HG03442 (cell line): ENCODE measurements around the gene ACTG1.

Experiments used
- ATAC-seq: cut with Tn5 transposase; IDR thresholded peaks from one replicate; pipeline ENCODE4 v1.9.1; 2021; ENCODE audit warnings: mild to moderate bottlenecking, moderate library complexity; ENCODE audit not compliant: unreplicated experiment

Gene ACTG1

DNA sequence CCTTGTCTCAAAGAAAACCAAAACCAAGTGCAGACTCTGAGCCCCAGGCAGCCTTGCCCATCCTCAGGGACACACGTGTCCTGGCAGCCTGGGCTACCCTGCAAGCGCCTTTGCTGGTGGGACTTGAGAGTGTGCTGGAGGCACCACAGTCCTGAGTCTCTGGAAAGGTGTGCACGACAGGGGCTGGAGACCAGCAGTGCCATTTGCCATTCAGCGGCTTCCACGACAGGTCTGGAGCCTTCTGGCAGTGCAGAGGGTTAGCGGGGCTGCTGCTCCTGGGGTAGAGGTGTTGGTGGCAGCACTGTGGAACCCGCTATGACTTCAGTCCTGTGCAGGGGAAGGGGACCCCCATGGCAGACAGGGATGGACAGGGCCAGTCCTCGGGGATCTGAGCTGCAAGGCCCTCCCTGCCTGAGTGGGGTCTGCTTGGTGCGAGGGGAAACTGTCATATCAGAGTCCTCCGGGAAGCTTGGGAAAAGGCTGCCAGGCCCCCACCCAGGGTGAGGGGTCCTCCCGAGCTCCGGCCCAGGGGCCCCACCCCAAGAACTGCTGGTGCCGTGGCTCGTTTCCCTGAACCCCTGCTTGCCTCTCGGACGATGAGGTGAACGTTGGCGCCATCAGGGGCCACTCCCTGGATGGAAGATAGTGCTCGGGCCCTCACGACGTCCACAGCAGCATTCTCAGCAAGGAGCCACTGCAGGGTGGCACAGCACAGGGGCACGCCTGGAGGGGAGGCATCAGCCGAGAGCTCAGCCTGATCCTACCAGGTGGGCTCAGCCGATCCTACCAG is 32.8 kb upstream of the ACTG1 start:
- ATAC-seq = no peak

DNA sequence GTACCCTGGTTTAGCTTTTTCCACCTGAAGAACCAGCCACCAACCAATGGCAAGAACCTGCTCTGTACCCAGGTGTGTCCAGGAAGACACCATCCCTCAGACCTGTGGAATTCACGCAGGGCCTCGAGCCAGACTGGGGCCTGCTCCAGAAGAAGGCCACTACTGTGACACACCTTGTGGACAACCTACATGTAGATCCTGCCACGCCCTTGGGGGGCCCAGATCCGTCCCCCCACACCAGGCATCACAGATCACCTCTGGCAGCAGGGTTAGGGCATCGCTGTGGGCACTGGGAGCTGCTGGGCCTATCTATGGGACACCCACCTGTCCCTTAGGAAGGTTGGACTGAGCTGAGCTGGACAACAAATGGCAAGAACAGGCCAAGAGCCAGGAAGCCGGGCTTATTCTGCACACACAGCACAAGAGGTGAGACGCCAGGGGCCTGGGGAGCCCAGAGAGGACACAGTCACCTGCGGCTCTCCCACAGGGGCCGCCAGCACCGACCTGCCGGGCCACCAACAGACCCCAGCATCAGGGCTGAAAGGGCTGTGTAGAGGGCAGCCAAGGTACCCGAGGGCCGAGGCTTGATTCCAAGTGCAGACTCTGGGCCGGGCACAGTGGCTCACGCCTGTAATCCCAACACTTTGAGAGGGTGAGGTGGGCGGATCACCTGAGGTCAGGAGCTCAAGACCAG is 31.8 kb upstream of the ACTG1 start:
- no peak for ATAC-seq

- ATAC-seq = no peak
These were observed 31.2 kb upstream of the ACTG1 start for GRCh38 chr17:81543756-81544155.

- no peak for ATAC-seq
These were observed 30.7 kb upstream of the ACTG1 start for GRCh38 chr17:81543339-81543675.

DNA sequence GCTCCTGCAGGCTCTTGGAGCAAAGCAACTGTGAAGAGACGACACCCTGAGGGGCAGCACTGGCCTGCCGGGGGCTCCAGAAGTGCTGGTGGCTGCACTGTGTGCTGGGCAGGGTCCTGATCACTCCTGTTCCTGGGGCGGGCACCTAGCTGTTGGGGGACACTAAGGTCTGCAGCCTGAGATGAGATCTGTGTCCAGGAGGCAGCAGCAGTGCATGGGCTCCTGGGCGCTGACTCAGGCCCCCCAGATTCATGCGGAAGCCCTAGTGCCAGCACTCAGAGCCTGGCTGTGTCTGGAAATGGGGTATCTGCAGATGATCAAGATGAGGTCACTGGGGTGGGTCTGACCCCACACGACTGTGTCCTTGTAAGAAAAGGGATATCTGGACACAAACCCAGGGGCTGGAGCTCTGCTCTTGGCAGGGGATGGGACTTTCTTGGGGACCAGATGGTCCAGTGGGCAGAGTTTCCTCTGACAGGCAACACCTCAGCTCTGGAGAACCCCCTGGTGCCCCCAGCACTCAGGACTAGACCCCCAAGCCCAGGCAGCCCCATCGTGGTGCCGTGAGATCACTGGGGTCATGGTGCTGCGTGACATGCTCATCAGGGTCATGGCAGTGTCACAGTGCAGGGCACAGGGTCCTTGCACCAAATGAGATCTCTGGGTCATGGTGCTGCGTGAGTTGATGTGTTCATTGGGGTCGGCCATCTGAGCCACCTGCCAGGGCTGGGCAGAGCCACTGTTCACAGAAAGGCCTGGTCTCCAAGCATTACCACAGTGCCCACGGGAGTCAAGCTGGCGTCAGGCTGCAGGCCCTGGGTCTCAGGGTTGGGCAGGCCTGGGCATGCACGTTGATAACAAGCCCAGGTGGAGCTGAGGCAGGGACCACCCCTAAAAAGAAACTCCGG is 30.1 kb upstream of the ACTG1 start:
- ATAC-seq = no peak

- ATAC-seq = no peak
These were observed 28.5 kb upstream of the ACTG1 start for GRCh38 chr17:81541123-81541522.

- no peak for ATAC-seq
These were observed 28.1 kb upstream of the ACTG1 start for GRCh38 chr17:81540676-81541027.

DNA sequence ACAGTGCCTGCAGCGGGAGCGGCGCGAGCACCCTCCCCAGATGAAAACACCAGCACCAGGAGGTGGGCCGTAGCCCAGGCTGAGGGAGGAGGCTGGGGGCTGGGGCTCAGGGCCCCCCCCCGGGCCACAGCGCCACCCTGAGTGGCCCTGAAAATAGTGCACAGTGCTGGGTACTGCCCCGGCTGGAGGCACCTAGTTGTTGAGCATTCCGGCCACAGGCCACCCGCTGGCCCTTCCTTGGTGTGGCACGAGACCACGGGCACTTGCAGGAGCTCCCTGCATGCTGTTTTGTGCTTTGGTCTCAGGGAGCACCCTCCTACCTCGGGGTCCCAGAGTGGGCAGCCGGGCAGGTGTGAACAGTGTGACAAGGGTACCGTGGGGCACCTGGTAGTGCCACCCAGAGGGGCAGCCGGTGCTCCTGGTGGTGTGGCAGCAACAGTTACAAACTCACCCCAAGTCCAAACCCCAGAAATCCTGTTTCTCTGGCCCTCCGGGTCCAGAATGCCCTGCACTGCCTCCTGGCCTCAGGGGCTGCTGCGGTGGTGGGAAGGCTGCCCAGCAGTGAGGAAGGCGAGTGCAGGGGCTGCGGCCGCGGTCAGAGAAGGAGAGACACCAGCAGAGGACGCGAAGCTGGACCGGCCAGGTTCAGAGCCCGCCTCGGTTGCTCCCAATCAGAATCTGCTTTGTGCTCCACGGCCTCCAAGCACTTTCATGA is 27.5 kb upstream of the ACTG1 start:
- no peak for ATAC-seq

DNA sequence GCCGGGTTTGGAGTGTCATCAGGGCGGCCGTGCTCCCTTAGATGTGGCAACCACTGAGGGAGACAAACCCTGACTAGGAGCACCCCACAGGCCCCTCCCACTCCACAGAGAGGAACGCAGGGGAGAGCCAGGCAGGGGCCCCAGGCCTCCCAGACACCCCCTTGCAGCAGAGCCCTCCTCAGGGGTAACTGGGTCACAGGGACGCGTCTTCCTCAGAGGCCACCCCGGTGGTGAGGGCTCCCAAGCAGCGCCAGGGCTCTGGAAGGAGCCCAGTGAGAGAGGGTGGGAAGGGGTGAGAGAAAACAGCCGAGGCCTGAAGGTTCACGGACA is 26.9 kb upstream of the ACTG1 start:
- ATAC-seq = no peak

DNA sequence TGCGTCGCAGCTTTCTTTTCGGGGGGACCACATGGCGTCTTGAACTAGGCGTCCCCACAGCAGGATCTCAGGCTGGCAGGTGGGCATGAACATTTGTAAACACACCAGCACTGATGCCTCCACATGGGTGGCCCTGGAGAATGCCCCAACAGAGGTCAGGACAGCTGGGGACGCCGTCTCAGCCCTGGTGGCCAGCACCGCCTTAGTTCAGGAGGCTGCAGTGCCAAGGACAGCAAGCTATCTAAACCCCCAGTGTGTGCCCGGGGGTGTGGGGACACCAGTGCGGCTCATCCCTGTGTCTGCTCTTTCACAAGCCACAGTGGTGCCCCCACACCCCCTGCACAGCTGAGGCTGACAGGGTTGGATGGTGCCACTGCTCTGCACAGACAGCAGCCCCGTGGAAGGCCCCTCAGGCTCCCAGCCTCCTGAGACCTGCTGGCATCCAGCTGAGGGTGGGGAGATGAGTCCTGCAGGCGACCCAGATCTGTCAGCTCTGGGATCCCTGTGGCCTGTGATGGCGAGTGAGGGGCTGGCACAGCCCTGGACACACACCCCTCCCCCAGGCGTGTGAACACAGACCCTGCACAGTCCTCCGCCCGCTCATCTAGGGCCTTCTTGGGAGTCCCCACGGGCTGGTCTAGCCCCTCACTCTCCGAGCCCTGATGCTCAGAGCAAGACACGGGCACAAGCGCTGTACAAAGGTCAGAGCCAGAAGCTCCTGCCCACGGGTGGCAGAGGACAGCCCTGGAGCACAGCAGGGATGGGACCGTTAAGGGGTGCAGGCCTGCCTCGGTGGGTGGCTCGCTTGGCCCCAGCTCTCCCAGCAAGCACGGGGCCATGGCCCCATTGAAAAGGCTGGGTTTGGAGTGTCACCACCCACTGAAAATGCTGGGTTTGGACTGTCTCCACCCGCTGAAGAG is 26.3 kb upstream of the ACTG1 start:
- ATAC-seq = no peak

DNA sequence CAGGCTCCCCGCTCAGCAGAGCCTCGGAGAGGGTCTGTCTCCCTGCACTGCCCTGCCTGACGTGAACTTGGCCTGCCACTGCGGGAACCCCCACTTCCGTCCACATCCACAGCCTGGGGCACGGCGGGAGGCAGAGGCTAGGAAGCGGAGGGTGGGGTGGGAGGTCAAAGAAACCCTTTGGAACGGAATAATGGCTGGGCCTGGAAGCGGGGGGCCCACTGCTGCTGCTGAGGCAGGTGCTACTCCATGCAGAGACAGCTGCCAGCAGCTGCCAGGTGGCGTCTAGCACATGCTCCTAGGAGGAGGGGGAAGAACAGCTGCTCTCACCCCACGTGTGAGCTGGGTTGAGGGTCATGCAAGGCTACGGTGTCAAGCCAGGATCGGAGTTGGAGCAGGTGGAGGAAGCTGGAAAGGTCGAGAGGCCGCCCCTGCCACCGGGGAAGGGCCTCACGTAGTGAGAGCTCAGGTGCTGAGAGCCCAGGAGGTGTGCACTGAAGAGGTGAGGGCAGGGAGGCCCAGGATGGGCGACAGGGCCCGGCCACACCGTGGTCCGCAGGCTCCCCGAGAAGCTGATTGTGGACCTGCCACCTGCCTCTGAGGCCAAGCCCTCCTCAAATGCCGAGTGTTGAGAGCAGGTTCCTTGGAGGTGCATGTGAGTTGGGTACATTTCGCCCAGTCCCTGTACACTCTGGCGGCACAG is 25.4 kb upstream of the ACTG1 start:
- ATAC-seq = no peak

GRCh38 chr17:81537343-81537855 is 24.8 kb upstream of the ACTG1 start:
- ATAC-seq = no peak

DNA sequence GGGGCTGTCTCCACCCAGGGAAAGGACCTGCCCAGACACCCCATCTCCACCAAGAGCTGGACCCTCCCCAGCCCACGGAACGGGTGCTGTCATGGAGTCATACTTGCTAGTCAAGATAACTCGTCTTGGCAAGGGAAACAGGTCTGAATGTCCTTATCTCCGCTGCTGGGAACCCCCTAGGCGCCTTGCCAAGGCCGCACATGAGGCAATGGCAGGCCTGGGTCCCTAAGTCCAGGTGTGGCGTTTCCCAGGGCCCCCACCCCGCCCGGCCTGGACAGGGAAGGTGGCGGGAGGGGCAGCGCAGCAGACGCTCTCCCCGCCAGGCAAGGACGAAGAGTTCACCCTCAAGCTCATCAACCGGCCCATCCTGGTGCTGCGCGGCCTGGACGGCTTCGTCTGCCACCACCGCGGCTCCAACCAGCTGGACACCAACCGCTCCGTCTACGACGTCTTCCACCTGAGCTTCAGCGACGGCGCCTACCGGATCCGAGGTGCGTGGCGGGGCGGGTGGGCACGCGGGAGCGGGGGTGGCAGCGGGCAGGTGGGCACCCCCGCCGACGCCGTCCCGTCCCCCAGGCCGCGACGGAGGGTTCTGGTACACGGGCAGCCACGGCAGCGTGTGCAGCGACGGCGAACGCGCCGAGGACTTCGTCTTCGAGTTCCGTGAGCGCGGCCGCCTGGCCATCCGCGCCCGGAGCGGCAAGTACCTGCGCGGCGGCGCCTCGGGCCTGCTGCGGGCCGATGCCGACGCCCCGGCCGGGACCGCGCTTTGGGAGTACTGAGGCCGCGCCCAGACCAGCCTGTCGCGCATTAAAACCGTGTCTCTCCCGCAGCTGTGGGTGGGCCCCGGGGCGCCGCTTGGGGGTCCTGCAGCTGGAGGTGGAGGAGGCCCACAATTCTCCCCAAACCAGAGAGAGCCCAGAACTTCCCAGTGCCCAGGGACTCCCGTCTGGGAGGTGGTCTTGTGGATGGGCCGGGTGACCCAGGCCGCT is 24.0 kb upstream of the ACTG1 start:
- ATAC-seq = no peak

DNA sequence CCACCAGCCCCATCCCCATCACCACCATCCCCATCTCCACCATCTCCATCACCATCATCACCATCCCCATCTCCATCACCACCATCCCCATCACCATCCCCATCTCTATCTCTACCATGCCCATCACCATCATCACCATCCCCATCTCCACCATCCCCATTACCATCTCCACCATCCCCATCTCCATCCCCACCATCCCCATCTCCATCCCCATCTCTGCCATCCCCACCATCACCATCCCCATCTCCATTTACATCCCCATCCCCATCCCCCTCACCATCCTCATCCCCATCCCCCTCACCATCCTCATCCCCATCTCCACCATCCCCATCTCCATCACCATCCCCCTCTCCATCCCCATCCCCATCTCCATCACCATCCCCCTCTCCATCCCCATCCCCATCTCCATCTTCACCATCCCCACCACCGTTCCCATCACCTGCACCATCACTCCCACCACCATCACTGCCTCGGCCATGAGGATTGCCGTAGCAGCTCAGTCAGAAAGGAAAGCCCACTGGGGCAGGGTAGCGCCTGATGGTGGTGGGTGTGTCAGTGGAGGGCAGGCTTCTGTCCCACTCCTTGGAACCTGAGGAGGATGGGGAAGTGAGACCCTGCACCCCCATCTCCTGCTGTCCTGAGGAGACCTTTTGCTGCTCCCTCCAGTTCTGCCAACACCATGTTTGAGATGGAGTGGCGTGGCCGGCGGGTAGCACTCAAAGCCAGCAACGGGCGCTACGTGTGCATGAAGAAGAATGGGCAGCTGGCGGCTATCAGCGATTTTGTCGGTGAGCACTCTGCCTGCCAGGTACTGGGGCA is 23.1 kb upstream of the ACTG1 start:
- no peak for ATAC-seq

DNA sequence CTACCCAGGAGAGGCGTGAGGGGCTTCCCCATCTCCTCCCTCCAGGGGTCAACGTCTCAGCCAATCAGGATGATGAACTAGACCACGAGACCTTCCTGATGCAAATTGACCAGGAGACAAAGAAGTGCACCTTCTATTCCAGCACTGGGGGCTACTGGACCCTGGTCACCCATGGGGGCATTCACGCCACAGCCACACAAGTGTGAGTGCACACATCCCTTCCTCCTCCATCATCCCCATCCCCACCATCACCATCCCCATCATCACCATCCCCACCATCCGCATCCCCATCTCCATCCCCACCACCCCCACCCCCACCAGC is 22.4 kb upstream of the ACTG1 start:
- ATAC-seq = no peak

DNA sequence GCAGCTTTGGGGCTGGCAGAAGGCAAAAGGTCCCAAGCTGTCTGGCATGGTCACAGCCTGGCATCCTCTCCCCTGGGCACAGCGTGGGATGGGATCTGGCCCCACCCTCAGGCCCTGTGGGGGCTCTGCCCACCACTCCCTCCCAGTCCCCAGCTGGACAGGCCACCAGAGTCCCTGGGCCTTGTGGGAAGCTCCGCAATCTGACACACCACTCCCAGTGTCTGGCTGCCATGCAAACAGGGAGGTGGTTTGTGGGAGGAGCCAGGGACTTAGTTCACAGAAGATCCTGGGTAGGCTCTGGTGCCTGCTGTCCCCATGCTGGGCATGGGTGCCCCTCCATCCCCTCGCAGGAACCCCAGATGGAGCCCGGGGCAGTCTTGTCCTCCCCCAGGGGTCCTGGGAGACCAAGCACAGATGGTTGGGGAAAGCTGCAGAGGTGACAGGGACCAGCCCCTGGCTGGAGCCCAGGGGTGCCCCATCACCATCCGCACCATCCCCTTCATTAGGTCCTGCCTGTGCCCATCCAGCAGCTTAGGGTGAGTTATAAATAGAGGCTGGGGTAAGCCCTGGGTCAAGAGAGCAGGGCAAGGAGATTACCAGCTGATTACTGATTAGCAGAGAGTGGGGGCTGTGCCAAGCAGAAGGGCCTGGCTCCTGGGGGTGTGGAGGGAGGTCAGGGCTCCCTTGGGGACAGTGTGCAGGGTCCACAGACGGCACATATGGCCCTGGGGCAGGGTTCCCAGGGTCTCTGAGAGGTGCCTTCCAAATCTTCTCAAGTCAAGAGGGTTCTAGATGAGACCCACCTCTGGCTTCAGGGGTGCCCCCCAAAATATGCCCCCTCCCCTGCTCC is 21.8 kb upstream of the ACTG1 start:
- ATAC-seq = no peak
